ENCODE results near the gene RAB22A. TPM values are rescaled to one million over a fixed set of nuclear protein-coding genes. Genes with fewer than 3 reads are reported as not detected.

RAB22A gene
- polyA plus RNA-seq, 6 donors from 2014 or later: 11.6 to 15.8 (median 13.0) TPM

DNA sequence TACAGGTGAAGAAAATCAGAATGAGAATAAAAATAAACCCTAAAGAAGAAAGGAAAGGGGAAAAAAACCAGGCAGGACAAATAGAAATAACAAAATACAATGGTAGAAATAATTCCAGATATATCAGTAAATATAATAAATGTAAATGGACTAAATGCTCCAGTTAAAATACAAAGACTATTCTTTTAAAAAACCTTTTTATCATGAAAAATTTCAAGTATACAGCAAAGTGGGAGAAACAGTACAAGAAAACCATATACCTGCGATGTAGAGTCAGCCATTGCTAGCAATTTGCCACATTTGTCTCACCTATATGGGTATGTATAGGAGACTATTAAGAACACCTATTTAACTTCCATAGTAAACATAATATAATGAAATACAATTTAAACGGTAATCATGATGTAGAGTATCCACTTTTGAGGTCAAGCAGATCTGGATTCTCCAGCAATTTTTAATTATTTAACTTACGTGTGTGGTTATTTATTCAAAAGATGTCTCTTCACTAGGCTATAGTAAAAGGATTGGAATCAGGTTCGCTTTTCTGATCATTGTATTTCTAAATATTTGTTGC lies 78.6 kb downstream of the RAB22A start:
- peaks cover 11 to 25% (median 16%) of the 10 kb centered on the region in 3 donors for H3K27me3 Mint-ChIP-seq
- peak overlapping the region in 3 of 6 donors; percentile 42 to 96 (median 83) for H3K27ac Mint-ChIP-seq
- H3K9me3 Mint-ChIP-seq: no peaks in the 10 kb centered on the region
- DNase-seq: no peak
- no peak for ATAC-seq (ENCODE audit: low read depth in 2 of 2)
- peaks cover 0 to 11% of the 10 kb centered on the region in 2 donors for H3K36me3 Mint-ChIP-seq
- H3K4me1 Mint-ChIP-seq: peaks cover 28 to 36% (median 33%) of the 10 kb centered on the region in 3 donors
- H3K4me3 Mint-ChIP-seq: peak overlapping the region in 4 of 8 donors; percentile 35 to 91 (median 85)

DNA sequence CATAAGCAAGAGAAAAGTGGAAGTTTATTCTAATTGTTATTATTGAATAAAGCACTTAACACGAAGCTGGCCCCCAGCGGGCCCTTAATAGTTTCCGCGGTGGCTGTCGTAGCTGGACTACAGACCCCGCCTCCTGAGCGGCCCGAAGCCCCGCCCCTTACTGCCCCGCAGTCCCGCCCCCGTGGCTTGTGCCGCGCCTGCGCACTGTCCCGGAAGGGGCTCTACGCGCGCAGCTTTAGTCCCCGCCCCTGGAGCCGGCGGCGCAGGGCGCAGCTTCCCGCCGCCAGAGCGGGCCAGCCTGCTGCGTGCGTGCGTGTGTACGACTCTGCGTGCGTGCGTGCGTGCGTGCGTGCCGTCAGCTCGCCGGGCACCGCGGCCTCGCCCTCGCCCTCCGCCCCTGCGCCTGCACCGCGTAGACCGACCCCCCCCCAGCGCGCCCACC lies 79.4 kb downstream of the RAB22A start, which contains the start of gene VAPB:
Gene VAPB, plus strand, starts transcription at position 348 of the 442 bp plus-strand sequence. CDS start 231 bp downstream, outside the sequence.
- peak within 1 kb of the TSS; percentile 96 to 100 (median 99) for H3K27ac Mint-ChIP-seq
- H3K27me3 Mint-ChIP-seq: peaks cover 6 to 18% (median 8%) of the 10 kb centered on the region in 3 donors
- peaks cover 0 to 11% of the 10 kb centered on the region in 2 donors for H3K36me3 Mint-ChIP-seq
- peak within 1 kb of the TSS; percentile 80 to 98 (median 93) for H3K4me3 Mint-ChIP-seq
- peaks cover 34 to 44% (median 41%) of the 10 kb centered on the region in 3 donors for H3K4me1 Mint-ChIP-seq
- ATAC-seq (ENCODE audit: low read depth in 2 of 2) (peak; percentile 95 to 96), DNase-seq (peak; percentile 97)
- no peaks in the 10 kb centered on the region for H3K9me3 Mint-ChIP-seq

DNA sequence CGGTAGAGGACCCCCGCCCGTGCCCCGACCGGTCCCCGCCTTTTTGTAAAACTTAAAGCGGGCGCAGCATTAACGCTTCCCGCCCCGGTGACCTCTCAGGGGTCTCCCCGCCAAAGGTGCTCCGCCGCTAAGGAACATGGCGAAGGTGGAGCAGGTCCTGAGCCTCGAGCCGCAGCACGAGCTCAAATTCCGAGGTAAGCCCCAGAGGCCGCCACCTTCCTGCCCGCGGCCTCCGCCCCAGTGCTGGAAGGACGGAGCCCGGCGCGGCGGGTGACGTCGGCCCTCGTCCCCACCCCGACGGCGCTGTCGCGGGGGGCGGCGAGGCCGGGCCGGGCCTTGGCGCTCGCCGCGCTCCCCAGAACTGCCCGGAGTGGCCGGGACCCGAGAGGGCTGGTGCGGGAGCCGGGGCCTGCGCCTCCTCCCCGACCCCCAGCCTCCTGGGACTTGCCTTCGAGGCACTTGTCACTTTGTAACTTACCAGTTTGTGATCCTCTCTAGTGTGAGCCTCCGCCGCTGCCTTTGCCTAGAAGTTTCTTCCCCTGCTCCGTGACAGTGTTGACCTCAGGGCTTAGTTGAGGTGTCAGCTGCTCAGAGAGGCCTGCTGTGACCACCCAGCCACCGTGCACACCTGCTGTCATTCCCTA lies 79.9 kb downstream of the RAB22A start:
- Mint-ChIP-seq H3K9me3 (no peaks in the 10 kb centered on the region), H3K27ac (peak overlapping the region; percentile 96 to 100 (median 99)), H3K27me3 (peaks cover 2 to 13% (median 3%) of the 10 kb centered on the region in 3 donors), H3K36me3 (peaks cover 0 to 11% of the 10 kb centered on the region in 2 donors), H3K4me3 (peak overlapping the region; percentile 80 to 98 (median 93)), H3K4me1 (peaks cover 37 to 50% (median 45%) of the 10 kb centered on the region in 3 donors)
- DNase-seq (no peak), ATAC-seq (ENCODE audit: low read depth in 2 of 2) (peak; percentile 38 to 48)

DNA sequence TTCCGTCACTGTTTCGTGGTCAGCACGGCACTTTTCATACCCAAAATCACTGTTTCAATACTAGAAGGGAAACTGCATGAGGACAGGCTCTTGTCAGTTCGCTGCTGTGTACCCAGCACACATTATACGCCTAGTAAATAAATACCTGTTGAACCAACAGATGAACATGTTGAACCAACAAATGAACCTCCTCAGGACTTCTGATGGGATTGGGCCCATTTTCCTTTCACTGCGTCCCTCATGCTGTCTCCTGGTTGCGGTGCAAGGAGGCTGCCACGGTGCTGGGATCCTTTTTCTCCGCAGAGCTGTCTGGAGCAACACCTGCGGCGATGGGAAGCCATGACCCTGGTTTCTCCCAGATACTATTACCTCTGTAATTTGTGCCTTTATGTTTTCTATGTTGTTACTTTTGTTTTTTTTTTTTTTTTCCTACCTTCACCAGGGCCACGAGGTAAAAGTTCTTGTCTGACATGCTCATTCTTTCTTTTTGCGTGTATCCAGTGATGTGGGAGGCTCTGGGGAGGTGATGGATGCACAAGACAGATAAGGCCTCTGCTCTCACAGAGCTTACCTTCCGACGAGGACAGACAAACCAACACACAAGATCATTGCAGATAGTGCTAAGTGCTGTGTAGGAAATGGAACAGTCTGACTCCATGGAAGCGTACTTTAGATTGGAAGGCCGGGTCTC lies 80.6 kb downstream of the RAB22A start:
- Mint-ChIP-seq H3K9me3 (no peaks in the 10 kb centered on the region), H3K27ac (peak overlapping the region; percentile 96 to 100 (median 99)), H3K4me3 (peak overlapping the region; percentile 80 to 98 (median 93)), H3K36me3 (peaks cover 0 to 11% of the 10 kb centered on the region in 2 donors), H3K4me1 (peaks cover 37 to 53% (median 51%) of the 10 kb centered on the region in 3 donors), H3K27me3 (peaks cover 0 to 6% (median 0%) of the 10 kb centered on the region in 3 donors)
- ATAC-seq (ENCODE audit: low read depth in 2 of 2): no peak
- no peak for DNase-seq

DNA sequence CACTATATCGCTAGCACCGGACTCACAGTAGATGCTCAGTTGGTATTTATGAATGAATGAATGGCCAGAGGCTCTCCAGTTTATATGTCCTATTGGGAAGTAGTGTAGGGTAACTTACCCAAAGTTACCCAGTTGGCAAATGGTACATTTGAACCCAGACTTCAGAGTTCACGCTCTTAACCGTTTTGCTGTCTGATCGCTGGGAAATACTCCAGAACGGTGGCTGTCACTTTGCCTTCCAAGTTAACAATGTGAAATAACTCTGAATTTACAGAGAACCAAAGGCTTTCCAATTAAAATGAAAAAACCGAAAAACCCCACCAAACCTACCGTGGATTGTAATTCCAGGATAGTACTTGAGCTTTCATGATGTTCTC lies 81.1 kb downstream of the RAB22A start:
- Mint-ChIP-seq H3K4me1 (peaks cover 37 to 56% (median 53%) of the 10 kb centered on the region in 3 donors), H3K9me3 (no peaks in the 10 kb centered on the region), H3K27me3 (peaks cover 0 to 5% (median 0%) of the 10 kb centered on the region in 3 donors)

DNA sequence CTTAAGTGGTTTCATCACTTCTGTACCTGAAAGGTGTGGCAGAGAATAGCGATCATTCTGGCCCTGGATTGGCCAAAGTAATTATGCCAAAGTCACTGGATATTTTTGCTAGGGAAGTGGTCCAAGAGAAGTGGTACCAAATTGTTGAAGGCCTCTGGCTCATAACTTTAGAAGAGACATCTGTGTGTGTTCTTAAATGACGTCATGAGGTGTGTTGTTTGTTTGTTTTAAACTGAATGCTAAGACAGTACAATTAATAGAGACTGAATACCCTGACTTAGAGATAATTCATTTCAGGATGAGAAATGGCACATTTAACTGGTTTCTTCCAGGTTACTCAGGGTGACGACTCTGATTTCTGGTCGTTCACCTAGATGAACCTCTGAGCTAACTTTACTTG lies 82.8 kb downstream of the RAB22A start:
- Mint-ChIP-seq H3K36me3 (peaks cover 0 to 11% of the 10 kb centered on the region in 2 donors), H3K27ac (peak overlapping the region in 4 of 6 donors; percentile 13 to 70 (median 45)), H3K27me3 (no peaks in the 10 kb centered on the region), H3K9me3 (no peaks in the 10 kb centered on the region), H3K4me3 (peak overlapping the region in 3 of 8 donors; percentile 22 to 82 (median 64)), H3K4me1 (peaks cover 44 to 71% (median 62%) of the 10 kb centered on the region in 3 donors)
- DNase-seq (no peak), ATAC-seq (ENCODE audit: low read depth in 2 of 2) (no peak)

More for the DNA sequence above, 81.1 kb downstream of the RAB22A start:
- peak overlapping the region; percentile 80 to 98 (median 93) for H3K4me3 Mint-ChIP-seq
- DNase-seq: no peak
- peak overlapping the region in 5 of 6 donors; percentile 81 to 100 (median 99) for H3K27ac Mint-ChIP-seq
- no peak for ATAC-seq (ENCODE audit: low read depth in 2 of 2)
- H3K36me3 Mint-ChIP-seq: peaks cover 0 to 11% of the 10 kb centered on the region in 2 donors

DNA sequence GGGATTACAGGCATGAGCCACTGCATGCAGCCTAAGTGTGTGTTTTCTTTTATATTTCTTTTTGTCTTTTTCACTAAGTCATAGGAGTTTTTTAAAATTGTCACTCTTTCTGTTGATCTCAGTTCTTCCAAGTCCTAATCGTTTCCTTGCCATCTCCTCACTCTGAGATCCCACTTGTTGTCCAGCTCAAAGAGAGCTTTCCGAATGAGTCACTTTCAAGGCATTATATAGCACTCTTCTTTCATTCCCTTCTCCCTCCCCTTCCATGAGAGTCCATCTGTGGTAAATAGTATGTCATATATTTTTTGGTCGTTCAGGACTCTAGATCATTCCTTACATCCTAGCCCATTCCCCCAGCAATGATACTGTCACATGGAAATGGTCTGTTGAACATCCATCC lies 83.8 kb downstream of the RAB22A start:
- peaks cover 52 to 81% (median 69%) of the 10 kb centered on the region in 3 donors for H3K4me1 Mint-ChIP-seq
- H3K9me3 Mint-ChIP-seq: no peaks in the 10 kb centered on the region
- H3K27me3 Mint-ChIP-seq: no peaks in the 10 kb centered on the region
- H3K36me3 Mint-ChIP-seq: peaks cover 0 to 11% of the 10 kb centered on the region in 2 donors
- peak overlapping the region in 1 of 8 donors; percentile 69 for H3K4me3 Mint-ChIP-seq
- ATAC-seq (ENCODE audit: low read depth in 2 of 2) (no peak), DNase-seq (no peak)
- peak overlapping the region in 4 of 6 donors; percentile 13 to 87 (median 68) for H3K27ac Mint-ChIP-seq

DNA sequence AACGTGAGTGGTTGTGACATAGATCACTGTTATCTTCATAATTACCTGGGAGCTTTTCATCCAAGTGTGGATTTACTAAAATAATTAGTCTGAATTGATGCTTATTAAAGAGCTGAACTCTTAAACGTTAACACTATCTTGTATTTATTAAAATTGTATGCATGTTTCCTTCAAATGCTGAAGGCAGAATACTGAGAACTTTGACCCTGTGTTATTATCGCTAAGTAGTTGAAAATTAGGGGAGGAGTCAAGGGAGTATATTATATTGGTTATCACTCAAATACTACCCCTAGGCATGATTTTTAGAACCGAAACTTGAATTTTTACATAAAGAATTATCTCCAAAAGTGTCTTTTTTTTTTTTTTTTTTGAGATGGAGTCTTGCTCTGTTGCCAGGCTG lies 85.3 kb downstream of the RAB22A start:
- Mint-ChIP-seq H3K27ac (no peak overlapping the region), H3K4me1 (peaks cover 59 to 94% (median 73%) of the 10 kb centered on the region in 3 donors), H3K36me3 (peaks cover 0 to 11% of the 10 kb centered on the region in 2 donors), H3K4me3 (no peak overlapping the region), H3K27me3 (no peaks in the 10 kb centered on the region), H3K9me3 (no peaks in the 10 kb centered on the region)
- no peak for DNase-seq
- no peak for ATAC-seq (ENCODE audit: low read depth in 2 of 2)

DNA sequence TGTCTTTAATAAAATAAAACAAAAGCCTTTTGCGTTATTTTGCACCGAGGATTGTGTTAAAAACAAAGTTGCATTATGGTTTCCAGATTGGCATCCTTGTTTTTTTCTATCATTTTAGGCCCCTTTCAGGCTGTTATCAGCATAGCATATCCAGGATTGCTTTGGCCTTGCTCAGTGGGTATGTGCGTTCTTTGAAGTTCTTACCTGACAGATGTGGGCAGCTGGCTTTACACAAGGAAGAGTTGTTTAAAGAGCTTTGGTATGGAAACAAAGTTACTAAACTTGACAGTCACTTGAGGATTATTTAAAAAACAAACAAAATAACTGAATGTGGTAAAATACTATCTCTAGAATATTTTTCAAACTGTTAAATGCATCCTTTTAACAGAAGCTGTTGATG lies 86.1 kb downstream of the RAB22A start:
- DNase-seq: no peak
- Mint-ChIP-seq H3K4me3 (no peak overlapping the region), H3K4me1 (peaks cover 51 to 93% (median 65%) of the 10 kb centered on the region in 3 donors), H3K27me3 (no peaks in the 10 kb centered on the region), H3K9me3 (no peaks in the 10 kb centered on the region), H3K27ac (no peak overlapping the region), H3K36me3 (peaks cover 0 to 11% of the 10 kb centered on the region in 2 donors)
- no peak for ATAC-seq (ENCODE audit: low read depth in 2 of 2)

DNA sequence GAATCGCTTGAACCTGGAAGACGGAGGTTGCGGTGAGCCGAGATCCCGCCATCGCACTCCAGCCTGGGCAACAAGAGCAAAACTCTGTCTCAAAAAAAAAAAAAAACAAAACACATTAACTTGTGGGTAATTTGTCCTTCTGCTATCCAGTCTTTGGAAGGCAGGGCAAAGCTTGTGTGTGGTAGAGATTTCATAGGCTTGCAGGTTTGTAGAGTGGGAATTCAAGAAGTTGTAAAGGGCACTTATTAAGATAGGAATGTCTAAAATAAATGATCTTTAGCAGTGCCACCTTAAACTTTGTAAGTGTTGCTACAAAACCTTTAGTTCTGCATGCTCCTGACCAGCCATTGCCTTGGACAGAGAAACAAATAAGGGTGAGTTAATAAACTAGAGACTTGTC lies 87.9 kb downstream of the RAB22A start:
- Mint-ChIP-seq H3K27me3 (no peaks in the 10 kb centered on the region), H3K27ac (no peak overlapping the region), H3K36me3 (peaks cover 0 to 2% of the 10 kb centered on the region in 2 donors), H3K4me3 (no peak overlapping the region), H3K9me3 (no peaks in the 10 kb centered on the region), H3K4me1 (peaks cover 37 to 77% (median 47%) of the 10 kb centered on the region in 3 donors)
- no peak for ATAC-seq (ENCODE audit: low read depth in 2 of 2)
- no peak for DNase-seq

DNA sequence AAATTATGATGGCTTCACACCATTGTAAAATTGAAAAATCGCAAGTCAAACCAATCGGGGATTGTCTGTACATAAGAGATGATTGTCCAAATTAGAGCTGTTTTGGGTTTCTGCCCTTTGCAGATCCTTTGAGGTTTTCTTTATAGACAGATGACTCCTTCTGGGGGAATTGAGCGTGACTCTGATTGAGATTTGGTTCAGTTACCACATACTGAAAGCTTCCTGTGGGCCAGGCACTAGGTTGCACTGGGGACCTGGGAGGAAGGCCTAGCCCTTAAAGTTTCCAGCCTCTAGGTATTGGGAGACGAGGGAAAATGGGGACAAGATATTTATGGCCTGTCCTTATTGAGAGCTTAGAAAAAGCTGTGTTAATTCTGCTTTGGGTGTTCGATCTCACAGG lies 88.7 kb downstream of the RAB22A start:
- Mint-ChIP-seq H3K4me3 (peak overlapping the region in 1 of 8 donors; percentile 52), H3K27me3 (no peaks in the 10 kb centered on the region), H3K36me3 (no peaks in the 10 kb centered on the region), H3K9me3 (no peaks in the 10 kb centered on the region), H3K4me1 (peaks cover 32 to 71% (median 39%) of the 10 kb centered on the region in 3 donors), H3K27ac (peak overlapping the region in 3 of 6 donors; percentile 18 to 53 (median 23))
- ATAC-seq (ENCODE audit: low read depth in 2 of 2): no peak
- DNase-seq: no peak

DNA sequence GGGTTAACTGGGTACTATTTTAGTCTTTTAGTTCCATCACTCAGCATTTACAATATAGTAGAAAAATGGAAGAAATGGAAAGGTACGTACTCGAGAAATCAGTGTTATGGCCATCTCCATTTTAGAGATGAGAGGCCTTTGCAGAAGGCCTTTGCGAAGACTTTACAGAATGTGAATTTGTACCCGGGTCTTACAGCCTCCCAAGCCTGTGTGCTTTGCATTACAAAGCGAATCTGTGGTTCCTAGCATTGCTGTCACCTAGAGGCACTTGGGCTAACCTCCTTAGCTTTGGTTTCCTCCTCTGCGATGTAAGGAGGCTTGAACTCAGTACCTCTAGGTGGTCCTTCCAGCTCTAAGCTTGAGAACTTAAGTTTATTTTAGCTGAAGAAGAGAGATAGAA lies 90.4 kb downstream of the RAB22A start:
- ATAC-seq (ENCODE audit: low read depth in 2 of 2) (no peak), DNase-seq (no peak)
- Mint-ChIP-seq H3K9me3 (no peaks in the 10 kb centered on the region), H3K27ac (no peak overlapping the region), H3K4me1 (peaks cover 23 to 56% (median 24%) of the 10 kb centered on the region in 3 donors), H3K27me3 (no peaks in the 10 kb centered on the region), H3K36me3 (no peaks in the 10 kb centered on the region), H3K4me3 (peak overlapping the region in 2 of 8 donors; percentile 26 to 32)

DNA sequence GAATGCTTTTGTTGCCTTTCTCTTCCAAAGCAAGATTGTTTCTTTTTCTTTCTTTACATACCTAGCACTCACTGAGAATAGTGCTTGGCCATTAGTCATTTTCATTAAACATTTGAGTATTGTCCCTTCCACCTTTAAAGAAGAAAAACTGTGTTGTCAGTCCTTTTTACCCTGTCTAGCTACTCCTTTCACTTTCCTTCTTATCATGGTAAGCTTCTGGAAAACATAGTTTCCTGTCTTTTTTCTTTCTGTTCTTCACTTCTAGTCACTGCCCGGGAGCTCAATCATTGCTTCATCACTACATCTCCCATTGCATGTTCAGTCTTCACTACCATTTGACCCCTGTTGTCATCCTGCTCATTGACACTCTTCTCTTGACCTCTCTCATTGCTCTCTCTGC lies 91.6 kb downstream of the RAB22A start:
- Mint-ChIP-seq H3K27ac (no peak overlapping the region), H3K27me3 (no peaks in the 10 kb centered on the region), H3K4me3 (no peak overlapping the region), H3K9me3 (no peaks in the 10 kb centered on the region), H3K36me3 (no peaks in the 10 kb centered on the region), H3K4me1 (peaks cover 20 to 46% (median 22%) of the 10 kb centered on the region in 3 donors)
- ATAC-seq (ENCODE audit: low read depth in 2 of 2) (no peak), DNase-seq (no peak)
